PFSK-1 (cell line): ENCODE measurements around the gene C19orf73.

Source experiments
- FOXP2 ChIP-seq: optimal IDR thresholded peaks from 2 replicates; pipeline ENCODE3; 2011; ENCODE audit warnings: borderline replicate concordance, control low read depth, inconsistent platforms; ENCODE audit not compliant: insufficient read depth; ENCODE audit errors: extremely low read length, extremely low read depth
- POLR2AphosphoS5 ChIP-seq: IDR thresholded peaks from 2 replicates; pipeline ENCODE4 v1.6.1; 2012; ENCODE audit warnings: low read depth, mild to moderate bottlenecking, control low read depth, low read length, moderate library complexity
- SIN3A ChIP-seq: IDR thresholded peaks from 2 replicates; pipeline ENCODE4 v1.6.1; 2012; ENCODE audit warnings: mild to moderate bottlenecking, low read length, moderate library complexity, borderline replicate concordance; ENCODE audit not compliant: insufficient read depth
- TAF1 ChIP-seq: IDR thresholded peaks from 2 replicates; pipeline ENCODE4 v1.6.1; 2012; ENCODE audit warnings: low read length, control low read depth, borderline replicate concordance; ENCODE audit not compliant: insufficient read depth
- TF ChIP-seq, protein P1 (sequence below), 2 experiments: IDR thresholded peaks; 2 replicates each; pipeline versions ENCODE4 v1.6.1 to v1.8.0; 2011 to 2012; ENCODE audit warnings: low read depth in 2 of 2, low read length in 2 of 2, control low read depth in 1 of 2, inconsistent platforms in 1 of 2, mild to moderate bottlenecking in 1 of 2, moderate library complexity in 1 of 2; ENCODE audit not compliant: insufficient read depth in 1 of 2

C19orf73 gene

DNA sequence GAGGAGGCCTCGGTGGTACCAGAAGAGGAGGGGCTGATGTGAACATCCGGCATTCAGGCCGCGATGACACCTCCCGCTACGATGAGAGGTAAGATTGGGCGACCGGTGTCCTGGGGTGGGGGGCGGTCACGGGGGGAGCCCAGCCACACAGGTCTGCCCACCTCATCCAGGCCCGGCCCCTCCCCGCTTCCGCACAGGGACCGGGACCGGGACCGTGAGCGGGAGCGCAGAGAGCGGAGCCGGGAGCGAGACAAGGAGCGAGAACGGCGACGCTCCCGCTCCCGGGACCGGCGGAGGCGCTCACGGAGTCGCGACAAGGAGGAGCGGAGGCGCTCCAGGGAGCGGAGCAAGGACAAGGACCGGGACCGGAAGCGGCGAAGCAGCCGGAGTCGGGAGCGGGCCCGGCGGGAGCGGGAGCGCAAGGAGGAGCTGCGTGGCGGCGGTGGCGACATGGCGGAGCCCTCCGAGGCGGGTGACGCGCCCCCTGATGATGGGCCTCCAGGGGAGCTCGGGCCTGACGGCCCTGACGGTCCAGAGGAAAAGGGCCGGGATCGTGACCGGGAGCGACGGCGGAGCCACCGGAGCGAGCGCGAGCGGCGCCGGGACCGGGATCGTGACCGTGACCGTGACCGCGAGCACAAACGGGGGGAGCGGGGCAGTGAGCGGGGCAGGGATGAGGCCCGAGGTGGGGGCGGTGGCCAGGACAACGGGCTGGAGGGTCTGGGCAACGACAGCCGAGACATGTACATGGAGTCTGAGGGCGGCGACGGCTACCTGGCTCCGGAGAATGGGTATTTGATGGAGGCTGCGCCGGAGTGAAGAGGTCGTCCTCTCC lies 11.1 kb downstream of the C19orf73 start:
- TF ChIP-seq FOXP2, result no peak
- no peak for TF ChIP-seq TAF1
- TF ChIP-seq SIN3A, result no peak
- TF ChIP-seq, protein P1, sequence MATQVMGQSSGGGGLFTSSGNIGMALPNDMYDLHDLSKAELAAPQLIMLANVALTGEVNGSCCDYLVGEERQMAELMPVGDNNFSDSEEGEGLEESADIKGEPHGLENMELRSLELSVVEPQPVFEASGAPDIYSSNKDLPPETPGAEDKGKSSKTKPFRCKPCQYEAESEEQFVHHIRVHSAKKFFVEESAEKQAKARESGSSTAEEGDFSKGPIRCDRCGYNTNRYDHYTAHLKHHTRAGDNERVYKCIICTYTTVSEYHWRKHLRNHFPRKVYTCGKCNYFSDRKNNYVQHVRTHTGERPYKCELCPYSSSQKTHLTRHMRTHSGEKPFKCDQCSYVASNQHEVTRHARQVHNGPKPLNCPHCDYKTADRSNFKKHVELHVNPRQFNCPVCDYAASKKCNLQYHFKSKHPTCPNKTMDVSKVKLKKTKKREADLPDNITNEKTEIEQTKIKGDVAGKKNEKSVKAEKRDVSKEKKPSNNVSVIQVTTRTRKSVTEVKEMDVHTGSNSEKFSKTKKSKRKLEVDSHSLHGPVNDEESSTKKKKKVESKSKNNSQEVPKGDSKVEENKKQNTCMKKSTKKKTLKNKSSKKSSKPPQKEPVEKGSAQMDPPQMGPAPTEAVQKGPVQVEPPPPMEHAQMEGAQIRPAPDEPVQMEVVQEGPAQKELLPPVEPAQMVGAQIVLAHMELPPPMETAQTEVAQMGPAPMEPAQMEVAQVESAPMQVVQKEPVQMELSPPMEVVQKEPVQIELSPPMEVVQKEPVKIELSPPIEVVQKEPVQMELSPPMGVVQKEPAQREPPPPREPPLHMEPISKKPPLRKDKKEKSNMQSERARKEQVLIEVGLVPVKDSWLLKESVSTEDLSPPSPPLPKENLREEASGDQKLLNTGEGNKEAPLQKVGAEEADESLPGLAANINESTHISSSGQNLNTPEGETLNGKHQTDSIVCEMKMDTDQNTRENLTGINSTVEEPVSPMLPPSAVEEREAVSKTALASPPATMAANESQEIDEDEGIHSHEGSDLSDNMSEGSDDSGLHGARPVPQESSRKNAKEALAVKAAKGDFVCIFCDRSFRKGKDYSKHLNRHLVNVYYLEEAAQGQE (IDR thresholded peaks at IDR 0.05; ENCODE audit: insufficient read depth in 1 of 2, low read depth in 2 of 2, low read length in 2 of 2), result no peak
- TF ChIP-seq POLR2AphosphoS5, result no peak; the same call in 1 of the 2 replicates

- no peak for TF ChIP-seq TAF1
- no peak for TF ChIP-seq SIN3A
- no peak for TF ChIP-seq FOXP2
- no peak for TF ChIP-seq POLR2AphosphoS5
- TF ChIP-seq, protein P1 (IDR thresholded peaks at IDR 0.05; ENCODE audit: insufficient read depth in 1 of 2, low read depth in 2 of 2, low read length in 2 of 2), result no peak
Measured at GRCh38 chr19:49106648-49107135, 12.3 kb downstream of the C19orf73 start.

DNA sequence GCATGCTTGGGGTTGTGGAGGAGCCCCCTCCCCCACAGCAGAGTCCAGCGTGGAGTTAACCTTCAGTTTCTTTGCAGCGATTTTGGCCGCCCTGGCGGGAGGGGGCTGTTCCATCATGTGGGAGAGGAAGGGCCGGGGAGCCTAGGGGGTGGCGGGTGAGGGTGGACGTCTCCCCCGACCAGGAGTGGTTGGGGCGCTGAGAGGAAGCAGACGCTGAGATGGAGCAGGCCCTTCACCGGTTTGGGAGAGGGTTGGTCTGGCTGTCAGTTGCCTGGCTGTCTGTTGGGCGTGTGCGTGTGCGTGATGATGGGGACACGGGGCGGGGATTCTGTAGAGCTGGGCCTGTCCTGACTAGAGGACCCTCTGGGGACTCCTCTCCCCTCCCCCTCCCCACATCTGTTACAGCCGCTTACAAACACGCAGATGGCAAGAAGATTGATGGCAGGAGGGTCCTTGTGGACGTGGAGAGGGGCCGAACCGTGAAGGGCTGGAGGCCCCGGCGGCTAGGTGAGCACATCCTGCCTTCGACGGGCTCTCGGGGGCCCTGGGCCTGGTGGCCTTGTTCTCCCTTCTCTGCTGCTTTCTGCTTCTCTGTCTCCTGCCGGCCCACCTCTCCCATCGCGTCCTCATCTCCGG lies 14.6 kb downstream of the C19orf73 start:
- TF ChIP-seq POLR2AphosphoS5, result no peak

- TF ChIP-seq TAF1 (no peak), SIN3A (no peak), POLR2AphosphoS5 (no peak), FOXP2 (no peak)
- TF ChIP-seq, protein P1 (IDR thresholded peaks at IDR 0.05; ENCODE audit: insufficient read depth in 1 of 2, low read depth in 2 of 2, low read length in 2 of 2), result no peak
Measured at GRCh38 chr19:49103331-49104085, 15.4 kb downstream of the C19orf73 start.

DNA sequence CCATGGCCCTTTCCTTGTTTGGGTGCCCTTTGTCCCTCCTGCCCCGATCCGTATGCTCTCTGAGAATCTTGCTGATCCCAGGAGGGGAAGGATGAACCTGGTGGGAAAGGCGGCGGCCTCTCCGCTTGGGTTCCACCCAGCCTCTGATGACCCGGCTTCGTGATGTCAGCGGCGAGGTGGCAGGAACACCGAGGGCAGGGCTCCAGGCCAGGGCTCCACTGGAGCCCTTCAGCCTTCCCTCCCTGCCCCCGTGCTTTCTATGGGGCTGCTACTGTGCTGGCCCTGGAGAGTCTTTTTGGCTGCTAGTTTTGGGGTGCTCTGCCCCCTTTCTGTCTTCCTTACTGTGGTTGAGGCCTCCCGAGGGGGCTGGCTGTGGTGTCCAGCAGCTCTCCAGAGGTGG lies 16.6 kb downstream of the C19orf73 start:
- TF ChIP-seq TAF1 (no peak), SIN3A (no peak), POLR2AphosphoS5 (no peak)
- TF ChIP-seq, protein P1 (IDR thresholded peaks at IDR 0.05; ENCODE audit: insufficient read depth in 1 of 2, low read depth in 2 of 2, low read length in 2 of 2), result no peak
